ENCODE data around the gene FGFR2. TPM values are rescaled to one million over a fixed set of nuclear protein-coding genes. Genes with fewer than 3 reads are reported as not detected.
"Not testable (repeated sequence)": the region's sequence is repeated elsewhere in the genome, so short reads cannot be mapped to it uniquely, and the experiment has no call there.

The FGFR2 gene
- total RNA-seq, 2 donors from 2014 or later: 0.73 TPM; not detected in 1

- Mint-ChIP-seq H3K4me3 (no peak overlapping the region), H3K27me3 (peaks cover 0 to 9% of the 10 kb centered on the region in 2 donors), H3K36me3 (no peaks in the 10 kb centered on the region), H3K9me3 (no peaks in the 10 kb centered on the region), H3K27ac (no peak overlapping the region), H3K4me1 (ENCODE audit: low read depth in 2 of 2) (no peaks in the 10 kb centered on the region)
- ATAC-seq: no peak
- no peak for DNase-seq (ENCODE audit: low spot score)
These were observed 30.0 kb downstream of the FGFR2 start for GRCh38 chr10:121568275-121568674.

GRCh38 chr10:121567569-121567968 lies 30.7 kb downstream of the FGFR2 start:
- ATAC-seq: no peak
- no peak for DNase-seq (ENCODE audit: low spot score)
- Mint-ChIP-seq H3K4me1 (ENCODE audit: low read depth in 2 of 2) (no peaks in the 10 kb centered on the region), H3K27me3 (peaks cover 0 to 9% of the 10 kb centered on the region in 2 donors), H3K9me3 (no peaks in the 10 kb centered on the region), H3K36me3 (no peaks in the 10 kb centered on the region), H3K4me3 (no peak overlapping the region), H3K27ac (no peak overlapping the region)

- H3K4me3 Mint-ChIP-seq: no peak overlapping the region
- no peaks in the 10 kb centered on the region for H3K36me3 Mint-ChIP-seq
- peaks cover 0 to 9% of the 10 kb centered on the region in 2 donors for H3K27me3 Mint-ChIP-seq
- no peak overlapping the region for H3K27ac Mint-ChIP-seq
- no peaks in the 10 kb centered on the region for H3K4me1 Mint-ChIP-seq (ENCODE audit: low read depth in 2 of 2)
- DNase-seq (ENCODE audit: low spot score): no peak
- no peak for ATAC-seq
- no peaks in the 10 kb centered on the region for H3K9me3 Mint-ChIP-seq
These were observed 31.5 kb downstream of the FGFR2 start for GRCh38 chr10:121566755-121567154.

GRCh38 chr10:121559326-121560026 lies 38.8 kb downstream of the FGFR2 start:
- no peaks in the 10 kb centered on the region for H3K9me3 Mint-ChIP-seq
- no peak overlapping the region for H3K4me3 Mint-ChIP-seq
- no peak overlapping the region for H3K27ac Mint-ChIP-seq
- H3K36me3 Mint-ChIP-seq: no peaks in the 10 kb centered on the region
- no peak for DNase-seq (ENCODE audit: low spot score)
- ATAC-seq: no peak
- peaks cover 0 to 2% of the 10 kb centered on the region in 2 donors for H3K27me3 Mint-ChIP-seq
- no peaks in the 10 kb centered on the region for H3K4me1 Mint-ChIP-seq (ENCODE audit: low read depth in 2 of 2)

- no peak overlapping the region for H3K4me3 Mint-ChIP-seq
- H3K27ac Mint-ChIP-seq: no peak overlapping the region
- H3K27me3 Mint-ChIP-seq: peaks cover 0 to 2% of the 10 kb centered on the region in 2 donors
These were observed 40.0 kb downstream of the FGFR2 start for GRCh38 chr10:121558238-121558637.

GRCh38 chr10:121556918-121557573 lies 41.2 kb downstream of the FGFR2 start:
- H3K27ac Mint-ChIP-seq: no peak overlapping the region
- ATAC-seq (no peak), DNase-seq (ENCODE audit: low spot score) (no peak)
- no peak overlapping the region for H3K4me3 Mint-ChIP-seq
- H3K9me3 Mint-ChIP-seq: no peaks in the 10 kb centered on the region
- no peaks in the 10 kb centered on the region for H3K36me3 Mint-ChIP-seq
- peaks cover 0 to 2% of the 10 kb centered on the region in 2 donors for H3K27me3 Mint-ChIP-seq
- no peaks in the 10 kb centered on the region for H3K4me1 Mint-ChIP-seq (ENCODE audit: low read depth in 2 of 2)

More at GRCh38 chr10:121558238-121558637, 40.0 kb downstream of the FGFR2 start:
- no peak for ATAC-seq
- Mint-ChIP-seq H3K36me3 (no peaks in the 10 kb centered on the region), H3K9me3 (no peaks in the 10 kb centered on the region), H3K4me1 (ENCODE audit: low read depth in 2 of 2) (no peaks in the 10 kb centered on the region)
- no peak for DNase-seq (ENCODE audit: low spot score)

GRCh38 chr10:121556455-121556854 lies 41.8 kb downstream of the FGFR2 start:
- no peak for ATAC-seq

GRCh38 chr10:121554916-121555315 lies 43.3 kb downstream of the FGFR2 start:
- not testable (repeated sequence) for H3K27ac Mint-ChIP-seq; DNase-seq (ENCODE audit: low spot score); H3K4me1 Mint-ChIP-seq (ENCODE audit: low read depth in 2 of 2); H3K9me3 Mint-ChIP-seq; H3K4me3 Mint-ChIP-seq; H3K36me3 Mint-ChIP-seq; ATAC-seq; H3K27me3 Mint-ChIP-seq

More at GRCh38 chr10:121556455-121556854, 41.8 kb downstream of the FGFR2 start:
- peaks cover 0 to 2% of the 10 kb centered on the region in 2 donors for H3K27me3 Mint-ChIP-seq
- no peaks in the 10 kb centered on the region for H3K36me3 Mint-ChIP-seq
- H3K4me1 Mint-ChIP-seq (ENCODE audit: low read depth in 2 of 2): no peaks in the 10 kb centered on the region
- no peaks in the 10 kb centered on the region for H3K9me3 Mint-ChIP-seq
- no peak for DNase-seq (ENCODE audit: low spot score)
- H3K4me3 Mint-ChIP-seq: no peak overlapping the region
- no peak overlapping the region for H3K27ac Mint-ChIP-seq

GRCh38 chr10:121553511-121554264 lies 44.6 kb downstream of the FGFR2 start:
- no peak overlapping the region for H3K27ac Mint-ChIP-seq
- H3K9me3 Mint-ChIP-seq: peaks cover 4% of the 10 kb centered on the region
- DNase-seq (ENCODE audit: low spot score) (no peak), ATAC-seq (no peak)
- no peaks in the 10 kb centered on the region for H3K36me3 Mint-ChIP-seq
- no peak overlapping the region for H3K4me3 Mint-ChIP-seq
- no peaks in the 10 kb centered on the region for H3K4me1 Mint-ChIP-seq (ENCODE audit: low read depth in 2 of 2)
- H3K27me3 Mint-ChIP-seq: peaks cover 0 to 4% of the 10 kb centered on the region in 2 donors

- DNase-seq (ENCODE audit: low spot score) (no peak), ATAC-seq (no peak)
- H3K27me3 Mint-ChIP-seq: peaks cover 0 to 4% of the 10 kb centered on the region in 2 donors
- no peak overlapping the region for H3K4me3 Mint-ChIP-seq
- peaks cover 4% of the 10 kb centered on the region for H3K9me3 Mint-ChIP-seq
- H3K27ac Mint-ChIP-seq: no peak overlapping the region
- H3K36me3 Mint-ChIP-seq: no peaks in the 10 kb centered on the region
- H3K4me1 Mint-ChIP-seq (ENCODE audit: low read depth in 2 of 2): no peaks in the 10 kb centered on the region
These were observed 45.5 kb downstream of the FGFR2 start for GRCh38 chr10:121552746-121553145.

- H3K36me3 Mint-ChIP-seq: no peaks in the 10 kb centered on the region
- ATAC-seq (no peak), DNase-seq (ENCODE audit: low spot score) (no peak)
- H3K4me1 Mint-ChIP-seq (ENCODE audit: low read depth in 2 of 2): no peaks in the 10 kb centered on the region
- H3K27ac Mint-ChIP-seq: no peak overlapping the region
- peaks cover 4% of the 10 kb centered on the region for H3K9me3 Mint-ChIP-seq
- H3K27me3 Mint-ChIP-seq: peaks cover 0 to 4% of the 10 kb centered on the region in 2 donors
- no peak overlapping the region for H3K4me3 Mint-ChIP-seq
These were observed 46.9 kb downstream of the FGFR2 start for GRCh38 chr10:121551210-121551885.

GRCh38 chr10:121544301-121544869 lies 53.9 kb downstream of the FGFR2 start:
- ATAC-seq (no peak), DNase-seq (ENCODE audit: low spot score) (no peak)
- Mint-ChIP-seq H3K27me3 (no peaks in the 10 kb centered on the region), H3K9me3 (no peaks in the 10 kb centered on the region), H3K4me3 (no peak overlapping the region), H3K36me3 (no peaks in the 10 kb centered on the region), H3K27ac (no peak overlapping the region), H3K4me1 (ENCODE audit: low read depth in 2 of 2) (no peaks in the 10 kb centered on the region)

- no peaks in the 10 kb centered on the region for H3K27me3 Mint-ChIP-seq
- DNase-seq (ENCODE audit: low spot score) (no peak), ATAC-seq (no peak)
- H3K4me1 Mint-ChIP-seq (ENCODE audit: low read depth in 2 of 2): no peaks in the 10 kb centered on the region
- no peaks in the 10 kb centered on the region for H3K9me3 Mint-ChIP-seq
- no peak overlapping the region for H3K27ac Mint-ChIP-seq
- no peaks in the 10 kb centered on the region for H3K36me3 Mint-ChIP-seq
- H3K4me3 Mint-ChIP-seq: no peak overlapping the region
These were observed 54.7 kb downstream of the FGFR2 start for GRCh38 chr10:121543545-121543944.

Measured in natural killer cell treated with Interleukin-12 subunit alpha and Interleukin-12 subunit beta and Interleukin-15 and Interleukin-18, amount 100 ng/mL, for 72 hours (primary cell).